ENCODE data around the gene LAMA2.

DNA sequence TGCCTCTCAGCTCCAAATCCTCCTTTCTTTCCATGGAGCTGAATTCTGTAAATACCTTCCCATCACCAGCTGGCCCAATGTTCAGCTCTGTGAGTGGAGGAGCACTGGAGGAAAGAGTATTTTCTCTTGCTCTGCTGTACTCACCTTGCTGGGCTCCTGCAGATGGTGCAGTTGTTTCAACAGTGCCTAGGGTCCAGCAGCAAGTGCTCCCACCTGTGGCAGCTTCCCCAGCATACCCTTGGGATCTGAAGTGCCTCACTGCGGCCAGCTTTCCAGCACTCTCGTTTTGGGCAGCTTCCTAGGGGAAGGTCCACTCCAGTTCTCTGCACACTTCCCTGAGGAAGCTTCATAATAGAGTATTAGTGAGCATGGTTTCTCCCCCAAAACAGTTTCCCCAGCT is 656.1 kb downstream of the LAMA2 start:
- TF ChIP-seq SP1 (IDR thresholded peaks at IDR 0.05): no peak
- no peak for TF ChIP-seq TARDBP (IDR thresholded peaks at IDR 0.05)
- no peak for TF ChIP-seq BHLHE40 (IDR thresholded peaks at IDR 0.05; ENCODE audit: borderline replicate concordance)
- TF ChIP-seq ELF4 (IDR thresholded peaks at IDR 0.05): no peak
- no peak for TF ChIP-seq HDGF (IDR thresholded peaks at IDR 0.05; ENCODE audit: borderline replicate concordance)
- TF ChIP-seq ZNF384 (IDR thresholded peaks at IDR 0.05): no peak
- TF ChIP-seq FOXK2 (IDR thresholded peaks at IDR 0.05): no peak
- TF ChIP-seq FOXA1 (IDR thresholded peaks at IDR 0.05): no peak
- no peak for TF ChIP-seq SUZ12 (IDR thresholded peaks at IDR 0.05)
